K562 (cell line): ENCODE data around the gene ASIP. TPM values are rescaled to one million over a fixed set of nuclear protein-coding genes. Genes with fewer than 3 reads are reported as not detected.

ENCODE experiments used
- ATAC-seq: fragments of 200-7000 bp; cut with Tn5 transposase; 3 replicates; pipeline ENCODE4 v1.9.1; 2020; ENCODE audit warnings: moderate library complexity
- Bru-seq: library from RNA; stranded (reverse); fragments of 400-500 nt; gene quantifications from one replicate; lab custom pipeline; 2021; lab: Mats Ljungman, UMichigan
- BruChase-seq, 2 experiments: library from RNA; stranded (reverse); fragments of 400-500 nt; gene quantifications; one replicate each; lab custom pipeline; 2021; lab: Mats Ljungman, UMichigan
- BruUV-seq: library from RNA; stranded (reverse); fragments of 400-500 nt; replicated peaks from 2 replicates; lab custom pipeline; 2021; lab: Mats Ljungman, UMichigan
- CTCF ChIA-PET: fragments of 300-600 bp; formaldehyde crosslinking; extraction: SDS; loops from one replicate; lab custom pipeline; 2021; ENCODE audit warnings: low intra/inter-chr PET ratio; lab: Yijun Ruan, JAX
- POLR2A ChIA-PET: fragments of 300-600, 350-650 bp; sonication (Branson Sonifier 250); formaldehyde crosslinking; extraction: SDS; loops from one replicate; lab custom pipeline; 2021; ENCODE audit warnings: antibody characterized with exemption, inconsistent platforms; lab: Yijun Ruan, JAX
- DNase-seq, 4 experiments: peaks; one replicate each; pipeline versions ENCODE4 v3.0.0 to v3.0.0-alpha.2; 2011 to 2018; ENCODE audit warnings: low spot score in 3 of 4, mixed read lengths in 3 of 4; ENCODE audit errors: extremely low read depth in 1 of 4
- FAIRE-seq: peaks from 2 replicates; lab custom pipeline; 2011; peaks lifted over from hg19 to GRCh38; lab: Jason Lieb, UNC
- H2AFZ ChIP-seq: 2 replicates; pipeline ENCODE4 v1.6.0; 2011; ENCODE audit warnings: low read depth, low read length, control low read depth, inconsistent platforms
- H3K27ac ChIP-seq: fragments of 200-600 bp; 3 replicates; pipeline ENCODE4 v1.8.0; 2011; ENCODE audit warnings: low read depth, mild to moderate bottlenecking, control low read depth, inconsistent platforms, low read length, moderate library complexity, mixed read lengths; ENCODE audit errors: extremely low read depth
- H3K27me3 ChIP-seq, 2 experiments: fragments of 300-600 bp in 1 of 2; 2 replicates in 1 of 2; 3 replicates in 1 of 2; pipeline versions ENCODE4 v1.6.0 to v1.8.0; 2011; ENCODE audit warnings: inconsistent platforms in 2 of 2, low read length in 2 of 2, mild to moderate bottlenecking in 1 of 2, mixed read lengths in 1 of 2, moderate library complexity in 1 of 2; ENCODE audit not compliant: control insufficient read depth in 2 of 2, insufficient read depth in 2 of 2
- H3K36me3 ChIP-seq: fragments of 300-600 bp; 3 replicates; pipeline ENCODE4 v1.8.0; 2011; ENCODE audit warnings: mild to moderate bottlenecking, low read length, inconsistent platforms; ENCODE audit not compliant: control insufficient read depth, insufficient read depth
- H3K4me1 ChIP-seq, 2 experiments: fragments of 200-600 bp in 1 of 2; replicated peaks in 1 of 2; 2 replicates in 1 of 2; 3 replicates in 1 of 2; pipeline versions ENCODE4 v1.5.1 to v1.8.0; 2011; ENCODE audit warnings: inconsistent platforms in 2 of 2, low read length in 2 of 2, mild to moderate bottlenecking in 1 of 2, mixed read lengths in 1 of 2, moderate library complexity in 1 of 2; ENCODE audit not compliant: control insufficient read depth in 2 of 2, insufficient read depth in 2 of 2
- H3K4me2 ChIP-seq: 2 replicates; pipeline ENCODE4 v1.6.1; 2011; ENCODE audit warnings: low read length, control low read depth, inconsistent platforms, mixed read lengths; ENCODE audit not compliant: insufficient read depth
- H3K4me3 ChIP-seq: fragments of 200-600 bp; sonication (generic), shearing (Covaris generic); 2 replicates; pipeline ENCODE4 v1.5.1; 2016; ENCODE audit warnings: control low read depth, inconsistent platforms
- H3K79me2 ChIP-seq: fragments of 200-600 bp; 3 replicates; pipeline ENCODE4 v1.8.0; 2011; ENCODE audit warnings: low read length, inconsistent platforms; ENCODE audit not compliant: control insufficient read depth, insufficient read depth
- H3K9ac ChIP-seq, 2 experiments: 2 replicates each; pipeline versions ENCODE4 v1.6.0 to v1.6.1; 2011; ENCODE audit warnings: low read depth in 2 of 2, low read length in 2 of 2, control low read depth in 1 of 2, inconsistent platforms in 1 of 2, mild to moderate bottlenecking in 1 of 2, mixed read lengths in 1 of 2; ENCODE audit not compliant: insufficient read depth in 1 of 2
- H3K9me1 ChIP-seq: one replicate; pipeline ENCODE4 v1.6.0; 2011; ENCODE audit warnings: inconsistent platforms, mild to moderate bottlenecking, low read length, moderate library complexity; ENCODE audit not compliant: control insufficient read depth, insufficient read depth
- H3K9me3 ChIP-seq: replicated peaks from 2 replicates; pipeline ENCODE4 v1.5.1; 2011; ENCODE audit warnings: low read depth, low read length, inconsistent platforms; ENCODE audit not compliant: control insufficient read depth, insufficient read depth
- H4K20me1 ChIP-seq: replicated peaks from 2 replicates; pipeline ENCODE4 v1.6.1; 2011; ENCODE audit warnings: low read length, inconsistent platforms, mixed read lengths; ENCODE audit not compliant: control insufficient read depth, insufficient read depth
- ELF1 ChIP-seq: fragments of 200-800 bp; sonication (Bioruptor generic); IDR thresholded peaks from 2 replicates; pipeline ENCODE4 v1.6.1; 2016; ENCODE audit warnings: missing genetic modification characterization, missing compliant biosample characterization
- EP400 ChIP-seq: fragments of 450-650 bp; IDR thresholded peaks from 2 replicates; pipeline ENCODE4 v1.6.1; 2017; ENCODE audit warnings: antibody characterized with exemption, mild to moderate bottlenecking, moderate library complexity
- ETV1 ChIP-seq: fragments of 450-650 bp; conservative IDR thresholded peaks from 2 replicates; pipeline ENCODE4 v1.6.1; 2016; ENCODE audit warnings: missing genetic modification characterization, control low read depth, low read depth, missing compliant biosample characterization
- FOS ChIP-seq: IDR thresholded peaks from 3 replicates; pipeline ENCODE4 v1.6.1; 2011; ENCODE audit not compliant: insufficient read length; ENCODE audit errors: extremely low read depth
- ILF3 ChIP-seq: fragments of 450-650 bp; IDR thresholded peaks from 2 replicates; pipeline ENCODE4 v1.6.1; 2018; ENCODE audit warnings: antibody characterized with exemption, mild to moderate bottlenecking, moderate library complexity, borderline replicate concordance
- LCOR ChIP-seq: sonication (generic); formaldehyde crosslinking; IDR thresholded peaks from 2 replicates; pipeline ENCODE4 v1.8.0; 2022; ENCODE audit warnings: mild to moderate bottlenecking, missing genetic modification reagents
- MTA1 ChIP-seq: fragments of 450-650 bp; IDR thresholded peaks from 2 replicates; pipeline ENCODE4 v1.6.1; 2017; ENCODE audit warnings: borderline replicate concordance
- RBBP5 ChIP-seq: fragments of 200-600 bp; sonication (generic); IDR thresholded peaks from 2 replicates; pipeline ENCODE4 v1.6.1; 2012; ENCODE audit warnings: borderline replicate concordance, mild to moderate bottlenecking, low read length, control low read depth, inconsistent platforms; ENCODE audit not compliant: insufficient read depth, poor library complexity, severe bottlenecking
- TFAM ChIP-seq: fragments of 250-450 bp; sonication (Bioruptor Pico); conservative IDR thresholded peaks from 2 replicates; pipeline ENCODE4 v1.5.0; 2021; ENCODE audit warnings: mild to moderate bottlenecking, moderate library complexity
- ZKSCAN8 ChIP-seq: fragments of 200-800 bp; sonication (Bioruptor generic); IDR thresholded peaks from 2 replicates; pipeline ENCODE4 v1.6.1; 2016; ENCODE audit warnings: missing genetic modification characterization, missing compliant biosample characterization
- ZNF263 ChIP-seq: sonication (generic); formaldehyde crosslinking; IDR thresholded peaks from 2 replicates; pipeline ENCODE4 v1.8.0; 2022; ENCODE audit warnings: mild to moderate bottlenecking, missing genetic modification reagents, borderline replicate concordance
- ZNF311 ChIP-seq: fragments of 250-450 bp; sonication (Bioruptor Pico); IDR thresholded peaks from 2 replicates; pipeline ENCODE4 v1.4.0; 2020; ENCODE audit warnings: mild to moderate bottlenecking, moderate library complexity
- WGBS: fragments of 100-300 bp; shearing (Covaris generic); methylation state at CpG from one replicate; pipeline ENCODE4 v1.1.6; 2016; ENCODE audit warnings: low coverage, mixed read lengths; ENCODE audit not compliant: insufficient coverage; ENCODE audit errors: missing lambda C conversion rate; 5-methylcytosine and 5-hydroxymethylcytosine counted together
- in situ Hi-C: fragments of 300-500 bp; cut with MboI; formaldehyde crosslinking; loops from 4 replicates; pipeline ENCODE4 v1.15.0; 2018; ENCODE audit warnings: inconsistent platforms, mixed read lengths
- intact Hi-C: fragments of 100-400 bp; cut with micrococcal nuclease; formaldehyde crosslinking; loops from 2 replicates; pipeline ENCODE4 v1.14.2; 2022
- long read RNA-seq, 3 experiments: library from polyadenylated mRNA in 2 of 3; library from RNA in 1 of 3; unstranded in 2 of 3; stranded (forward) in 1 of 3; transcript quantifications; one replicate each; pipeline ENCODE4 v2.0.0, GENCODE V29; 2019 to 2022
- polyA minus RNA-seq, 3 experiments: library from RNA; depleted of rRNA, polyadenylated mRNA; stranded (reverse); fragments of >200 nt; gene quantifications; 2 replicates each; pipeline ENCODE4 v1.2.3, GENCODE V29; 2011
- polyA plus RNA-seq, 8 experiments: library from polyadenylated mRNA; depleted of rRNA in 4 of 8; stranded (reverse) in 5 of 8; unstranded in 3 of 8; fragments of >200 nt; fragmentation: Nextera tagmentation in 2 of 8; fragmentation: Illumina TruSeq in 1 of 8; extraction: Ambion mirVana in 2 of 8; extraction: Trizol in 1 of 8; gene quantifications; 2 replicates each; pipeline versions ENCODE4 v1.2.1 to v1.2.3, GENCODE V29; 2011 to 2014; ENCODE audit warnings: inconsistent platforms in 1 of 8, missing spikeins in 1 of 8
- total RNA-seq, 7 experiments: library from RNA; depleted of rRNA in 6 of 7; stranded (reverse); fragments of >200 nt in 6 of 7; fragmentation: Illumina TruSeq in 2 of 7; extraction: Trizol in 2 of 7; gene quantifications; 2 replicates each; pipeline versions ENCODE4 v1.2.1 to v1.2.3, GENCODE V29; 2011 to 2021; ENCODE audit warnings: low replicate concordance in 1 of 7

The ASIP gene, protein sequence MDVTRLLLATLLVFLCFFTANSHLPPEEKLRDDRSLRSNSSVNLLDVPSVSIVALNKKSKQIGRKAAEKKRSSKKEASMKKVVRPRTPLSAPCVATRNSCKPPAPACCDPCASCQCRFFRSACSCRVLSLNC
- total RNA-seq (2011; cell fraction: chromatin; rRNA removed; ENCODE audit: low replicate concordance) = not detected in 2 replicates
- total RNA-seq (2011; cell fraction: nucleolus; rRNA removed) = not detected in 2 replicates
- not detected in 2 replicates for total RNA-seq (2011; cell fraction: nucleoplasm; rRNA removed)
- total RNA-seq (2014; rRNA removed) = not detected in 2 replicates
- not detected in 2 replicates for total RNA-seq (2014; rRNA removed; fragmentation: Illumina TruSeq; extraction: Trizol)
- not detected in 2 replicates for total RNA-seq (2015; rRNA removed; fragmentation: Illumina TruSeq; extraction: Trizol)
- total RNA-seq (2021) = not detected in 2 replicates
- polyA plus RNA-seq (2011; rRNA removed) = not detected in 2 replicates
- polyA plus RNA-seq (2011; cell fraction: cytosol; rRNA removed) = not detected in 2 replicates
- not detected in 2 replicates for polyA plus RNA-seq (2011; cell fraction: nucleus; rRNA removed)
- not detected in 2 replicates for polyA plus RNA-seq (2012)
- not detected in 2 replicates for polyA plus RNA-seq (2014; fragmentation: Illumina TruSeq; extraction: Trizol)
- not detected for polyA plus RNA-seq (2014; fragmentation: Nextera tagmentation; extraction: Ambion mirVana)
- not detected in 2 replicates for polyA plus RNA-seq (2014; rRNA removed)
- polyA minus RNA-seq (2011; rRNA and poly(A)+ RNA removed) = not detected in 2 replicates
- polyA minus RNA-seq (2011; cell fraction: cytosol; rRNA and poly(A)+ RNA removed) = not detected in 2 replicates
- not detected in 2 replicates for polyA minus RNA-seq (2011; cell fraction: nucleus; rRNA and poly(A)+ RNA removed)
- percentile 15 among the genes with signal in this experiment for Bru-seq, nascent RNA
- percentile 8 among the genes with signal in this experiment for BruChase-seq, experiment 1, labeled RNA remaining after a 2-hour chase
- percentile 8 among the genes with signal in this experiment for BruChase-seq, experiment 2, labeled RNA remaining after a 6-hour chase
- long read RNA-seq, experiment 1, partial matches to known transcripts = 0 of 16 reads
- long read RNA-seq, experiment 1, other reads (novel, unspliced or antisense) = 16 of 16 reads
- long read RNA-seq, experiment 2 = 0 reads
- long read RNA-seq, experiment 3 = 0 reads

DNA sequence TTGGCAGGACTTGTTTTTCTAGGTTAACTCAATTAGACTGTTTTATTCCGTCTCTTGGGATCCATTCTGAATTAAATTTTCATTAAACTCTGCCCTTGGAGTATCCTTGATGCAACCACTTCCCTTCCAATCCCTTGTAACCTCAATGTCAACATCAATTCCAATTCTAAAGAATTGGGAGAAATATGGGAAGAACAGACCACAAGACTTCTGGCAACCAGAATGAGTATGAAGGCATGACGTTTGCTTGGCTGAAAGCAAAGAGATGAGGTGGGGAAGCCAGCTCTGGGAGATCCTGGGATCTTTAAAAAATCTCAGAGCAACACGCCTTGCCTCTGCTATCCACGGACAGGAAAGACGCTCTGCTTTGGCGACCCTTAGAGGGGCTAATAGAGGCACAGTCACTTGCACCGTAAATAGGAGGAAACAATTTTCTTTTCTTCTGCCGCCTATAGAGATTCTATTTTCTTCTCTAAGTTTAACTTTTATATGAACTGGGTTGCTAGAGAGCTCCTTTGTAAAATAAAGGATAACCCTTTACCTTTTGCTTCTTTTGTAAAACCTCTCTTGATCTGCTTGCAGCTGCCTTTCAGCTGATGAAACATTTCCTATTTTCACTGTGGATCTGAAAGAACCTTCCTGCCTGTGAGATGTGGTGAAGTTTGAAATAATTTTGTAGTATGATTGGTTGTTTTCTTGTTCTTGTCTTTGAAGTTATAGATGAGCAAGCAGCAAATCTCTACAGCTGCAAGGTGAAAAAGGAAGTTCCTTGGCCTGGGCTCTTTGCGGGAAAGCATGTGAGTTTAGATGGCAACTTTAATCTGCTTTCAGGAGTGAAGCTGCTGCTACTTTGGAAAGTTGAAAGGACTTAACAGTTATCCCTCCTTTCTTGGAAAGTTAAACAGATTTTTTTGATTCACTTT, at the start of gene ASIP:
Gene ASIP, plus strand, starts transcription at position 731 of the 923 bp plus-strand sequence. CDS start 18,952 bp downstream, outside the sequence.
- FAIRE-seq (no peak), ATAC-seq (no peak), DNase-seq (no peak)
- WGBS = 28% methylated on average over 9 of the region's 9 CpGs
- Histone ChIP-seq H3K9me3 (no peaks in the 10 kb centered on the region), H3K27me3 (0 out of 5 replicates have a peak, but pooled peaks cover 0 to 3% of the 10 kb centered on the region in 2 experiments), H3K36me3 (no peaks in the 10 kb centered on the region), H3K4me3 (no peak within 1 kb of the TSS), H3K9ac (no peak within 1 kb of the TSS), H3K27ac (no peak within 1 kb of the TSS), H4K20me1 (no peaks in the 10 kb centered on the region), H3K9me1 (no peaks in the 10 kb centered on the region), H2AFZ (no peak within 1 kb of the TSS), H3K79me2 (no peaks in the 10 kb centered on the region), H3K4me1 (no peaks in the 10 kb centered on the region), H3K4me2 (no peak within 1 kb of the TSS)
- ChIA-PET POLR2A (interaction anchor here (0.7 to 1.5 kb wide), 3 partner anchors 9 to 815 kb away, joined by 3 read pairs; no protein-coding TSS in a partner anchor), CTCF (no interaction called here)
- in situ Hi-C loops (no loop called here), intact Hi-C loops (loop anchor here (5.0 kb wide), 1 partner anchor 49 kb away; no protein-coding TSS in a partner anchor)
- no TSS peak for BruUV-seq
- TF ChIP-seq ELF1 (no peak), RBBP5 (no peak), ETV1 (tag) (no peak), FOS (no peak), ZKSCAN8 (CRISPR knock-in tag) (no peak), ZNF311 (CRISPR knock-in tag) (no peak), LCOR (CRISPR knock-in tag) (no peak), ILF3 (no peak), ZNF263 (no peak), TFAM (no peak), EP400 (no peak), MTA1 (no peak)
